NCI-H1930 (cell line): ENCODE data around the gene ARMH3.
A peak's percentile ranks its signal among the peaks of the same experiment; 100 is the strongest.

ENCODE experiments used
- DNase-seq, 2 experiments: peaks; one replicate each; lab custom pipeline; 2025; lab: John Stamatoyannopoulos, UW

Gene ARMH3

DNA sequence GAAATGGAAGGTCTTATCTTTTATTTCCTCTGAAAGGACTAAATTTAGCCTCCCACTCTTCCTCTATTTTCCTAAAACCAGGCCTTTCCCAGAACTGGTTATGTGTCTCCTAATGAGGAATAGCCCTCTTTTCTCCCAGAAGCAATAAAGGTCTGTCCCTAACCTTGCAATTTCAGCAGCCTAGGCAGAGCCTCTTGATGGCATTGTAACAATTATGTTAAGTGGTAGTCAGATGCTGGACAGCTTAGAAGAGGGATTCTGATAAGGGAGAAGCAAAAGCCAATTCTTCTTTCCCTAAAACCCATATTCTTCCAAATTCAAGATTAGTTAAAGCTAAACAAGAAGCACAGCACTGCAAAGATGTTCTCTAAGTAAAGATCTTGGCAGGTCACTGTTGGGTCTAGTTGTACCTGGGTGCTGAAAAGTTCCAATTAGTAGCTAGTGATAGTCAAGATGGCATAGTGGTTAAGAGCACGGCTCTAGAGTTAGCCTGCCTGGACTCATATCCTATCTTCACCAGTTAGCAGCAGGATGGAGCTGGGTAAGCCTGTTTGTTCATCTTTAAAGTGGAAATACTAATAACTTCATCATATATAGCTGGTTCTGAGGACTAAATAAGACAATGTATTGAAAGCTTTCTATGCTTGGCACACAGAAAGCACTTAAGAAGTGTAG, 198.0 kb downstream of the ARMH3 start:
- DNase-seq = no peak

GRCh38 chr10:101856626-101857025, 199.3 kb downstream of the ARMH3 start:
- DNase-seq = no peak

DNA sequence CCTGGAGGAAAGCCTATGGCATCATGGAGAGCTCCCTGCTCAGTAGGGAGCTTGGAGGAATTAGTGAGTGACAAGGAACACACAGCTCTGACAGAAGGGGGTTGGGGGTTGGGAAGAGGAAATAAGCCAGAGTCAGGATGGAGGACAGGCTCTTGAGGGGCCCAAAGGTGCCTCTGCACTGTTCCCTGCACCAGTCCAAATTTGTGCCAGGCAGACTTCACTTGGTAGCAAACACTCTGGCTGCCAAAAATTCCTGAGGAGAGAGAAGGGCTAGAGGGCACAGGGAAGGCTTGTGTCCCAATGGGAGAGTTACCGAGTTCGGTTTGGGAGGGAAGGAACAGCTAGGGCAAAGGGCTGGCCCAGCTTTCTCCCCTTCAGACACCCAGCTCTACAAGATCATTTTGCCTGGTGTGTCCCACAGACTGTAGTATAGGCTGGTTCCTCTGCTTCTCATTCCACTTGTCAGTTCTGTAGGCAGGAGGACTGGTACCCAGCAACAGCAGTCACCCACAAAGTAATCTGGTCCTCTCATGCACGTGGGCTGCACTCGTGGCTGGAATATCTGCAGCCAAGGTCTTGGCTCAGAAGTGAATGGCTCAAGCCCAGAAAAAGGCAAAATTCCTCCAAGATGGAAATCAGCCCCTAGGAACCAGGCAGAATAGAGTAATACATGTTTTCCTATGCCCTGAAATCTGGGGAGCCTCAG, 204.4 kb downstream of the ARMH3 start:
- DNase-seq = no peak

GRCh38 chr10:101850749-101851148, 205.2 kb downstream of the ARMH3 start:
- no peak for DNase-seq

GRCh38 chr10:101848894-101849351, 207.1 kb downstream of the ARMH3 start:
- DNase-seq = no peak

DNA sequence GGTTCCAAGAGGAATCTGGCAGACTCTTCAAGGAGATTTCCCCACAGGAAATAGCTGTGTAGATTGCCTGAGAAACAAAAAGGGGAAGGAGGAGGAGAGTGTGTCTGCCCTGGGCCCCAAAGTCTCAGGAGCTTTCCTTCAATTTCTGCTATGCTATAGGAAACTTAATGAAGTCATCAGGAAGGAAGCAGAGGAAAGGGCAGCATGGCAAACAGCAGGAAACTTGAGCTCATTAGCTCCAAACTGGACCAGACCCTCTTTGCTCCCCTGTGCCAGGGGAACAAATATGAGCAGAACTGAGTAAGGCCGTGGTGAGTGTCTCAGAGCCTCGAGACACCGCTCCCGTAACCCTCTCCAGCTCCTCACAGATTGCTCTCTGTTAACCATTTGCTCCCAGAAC, 207.6 kb downstream of the ARMH3 start:
- no peak for DNase-seq

GRCh38 chr10:101845893-101846292, 210.1 kb downstream of the ARMH3 start:
- DNase-seq = no peak

DNA sequence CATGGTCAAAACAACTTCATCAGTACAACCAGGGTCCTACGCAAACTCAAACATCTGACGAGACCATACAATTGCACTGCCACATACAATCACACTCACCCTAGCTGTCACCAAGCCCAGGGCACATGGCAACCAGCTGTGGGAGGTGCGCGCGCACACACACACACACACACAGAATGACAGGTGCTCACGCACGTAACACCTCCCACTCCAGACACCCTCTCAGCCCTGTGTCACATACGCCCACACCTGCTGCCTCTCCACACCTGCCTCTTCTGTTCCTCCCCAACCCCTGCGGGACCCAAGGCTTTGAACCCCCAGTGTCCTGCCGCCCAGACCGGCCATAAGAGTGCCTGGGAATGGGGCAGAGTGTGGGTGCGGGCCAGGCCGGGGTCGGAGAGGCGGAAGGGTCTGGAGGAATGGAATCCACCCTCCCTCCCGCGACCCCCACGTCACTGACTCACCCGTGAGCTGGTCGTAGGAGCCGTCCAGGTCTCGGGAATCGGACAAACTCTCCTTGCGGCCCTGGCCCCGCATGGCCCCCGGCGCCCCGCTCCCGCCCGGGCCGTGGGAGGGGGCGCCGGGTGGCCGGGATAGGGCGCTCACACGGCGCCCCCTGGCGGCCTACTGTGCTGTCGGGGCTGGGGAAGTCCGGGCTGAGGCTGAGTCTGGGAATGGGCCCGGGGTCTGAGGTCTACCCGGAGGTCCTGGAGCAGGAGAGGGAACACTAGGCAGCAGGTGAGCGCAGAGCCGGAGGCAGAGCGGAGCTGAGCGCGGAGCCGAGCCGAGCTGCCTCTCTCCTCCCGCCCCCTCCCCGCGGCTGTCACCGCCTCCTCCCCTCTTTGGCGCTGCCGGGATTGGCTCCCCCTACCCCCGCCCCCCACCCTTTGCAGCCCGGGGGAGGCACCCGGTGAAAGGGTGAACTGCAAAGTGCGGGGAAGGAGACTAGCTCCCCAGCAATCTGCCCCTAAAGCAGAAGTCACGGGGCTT, 212.6 kb downstream of the ARMH3 start, which contains the start of gene KCNIP2:
Gene KCNIP2 (minus strand): TSS at position 769 of the 990 bp plus-strand sequence. CDS start 232 bp downstream, at position 537.
- DNase-seq = peak; percentile 29 to 51

DNA sequence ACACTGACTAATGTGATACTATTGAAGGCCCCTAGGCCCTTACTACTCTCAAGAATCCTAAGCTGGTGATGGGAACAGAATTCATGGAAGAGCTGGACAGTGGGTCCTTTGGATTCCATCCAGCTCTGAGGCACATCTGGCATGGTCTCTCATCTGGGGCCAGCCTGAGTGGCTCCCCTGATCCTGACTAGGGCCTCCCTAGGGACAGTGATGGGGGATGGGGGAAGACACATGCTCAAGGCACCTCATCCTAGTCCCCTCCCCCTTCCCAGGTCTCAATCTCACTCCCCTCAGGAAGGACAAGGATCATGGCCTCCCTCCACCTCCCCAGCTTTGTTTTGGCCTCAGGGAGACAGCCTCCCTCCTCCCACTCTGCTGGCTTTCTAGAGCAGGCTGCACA, 214.1 kb downstream of the ARMH3 start:
- no peak for DNase-seq

- peak; percentile 18 to 60 for DNase-seq
Measured at GRCh38 chr10:101840741-101841453, 215.1 kb downstream of the ARMH3 start.

GRCh38 chr10:101840102-101840684, 215.8 kb downstream of the ARMH3 start:
- no peak for DNase-seq

- DNase-seq = peak in 1 of 2 experiments; percentile 17
Measured at GRCh38 chr10:101839416-101840063, 216.4 kb downstream of the ARMH3 start.

DNA sequence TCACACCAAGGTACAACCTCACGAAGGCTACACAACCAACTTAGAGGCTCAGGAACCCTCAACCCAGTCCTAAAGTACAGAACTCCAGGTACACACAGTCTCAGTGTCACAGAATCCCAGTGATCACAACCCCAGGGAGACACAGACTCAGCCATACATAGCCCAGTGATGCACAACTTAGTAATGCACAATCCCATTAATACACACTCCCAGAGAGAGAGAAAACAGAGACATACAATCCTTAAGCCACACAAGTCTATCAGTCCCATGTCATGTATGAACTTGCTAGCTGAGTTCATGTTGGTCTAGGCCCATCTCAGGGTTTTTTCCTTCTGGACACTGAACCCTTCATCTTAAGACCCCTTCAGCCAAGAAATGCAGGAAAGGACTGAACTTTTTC, 217.0 kb downstream of the ARMH3 start:
- no peak for DNase-seq

DNA sequence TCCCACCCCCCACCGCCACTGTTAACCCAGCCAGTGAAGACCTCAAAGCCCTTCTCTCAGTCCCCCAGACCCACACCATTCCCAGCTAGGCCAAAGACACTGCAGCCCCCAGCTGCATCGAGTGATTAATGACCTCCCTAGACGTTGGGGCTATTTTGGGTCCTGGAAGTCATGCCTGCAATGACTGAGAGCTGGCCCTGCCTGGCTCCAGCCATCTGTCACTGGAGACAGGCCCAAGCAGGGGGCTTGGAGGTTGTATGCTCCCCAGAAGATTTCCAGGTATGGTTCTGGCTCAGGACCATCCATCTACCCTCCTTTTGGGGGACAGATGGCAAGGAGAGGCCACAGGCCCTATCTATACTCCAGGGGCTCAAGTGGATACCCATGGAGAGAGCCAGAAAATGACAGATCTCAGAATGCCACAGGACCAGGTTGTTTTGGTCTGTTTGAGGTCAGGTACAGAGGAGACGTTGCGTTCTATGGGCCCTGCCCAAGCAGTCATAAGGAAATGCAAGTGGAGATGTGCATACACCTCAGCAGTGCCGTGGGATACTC, 217.5 kb downstream of the ARMH3 start:
- no peak for DNase-seq

GRCh38 chr10:101837748-101838147, 218.2 kb downstream of the ARMH3 start:
- no peak for DNase-seq

DNA sequence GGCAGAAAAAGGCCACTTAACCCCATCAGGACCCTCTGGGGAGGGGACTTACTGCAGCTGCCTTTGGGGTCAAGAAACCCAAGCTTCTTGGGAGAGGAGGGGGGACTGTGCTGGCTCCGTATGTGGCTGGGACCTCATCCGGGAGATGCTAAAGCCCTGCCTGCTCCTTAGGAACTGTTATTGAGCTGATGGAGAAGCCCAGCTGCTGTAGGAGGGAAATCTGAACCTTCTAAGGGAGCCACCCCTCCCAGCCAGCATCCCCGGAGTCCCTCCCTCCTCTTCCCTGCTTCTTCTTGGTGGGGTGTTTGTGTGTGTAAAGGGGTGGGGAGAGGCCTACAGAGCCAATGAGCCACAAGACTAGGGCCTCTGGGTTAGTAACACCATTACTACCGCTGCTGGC, 220.6 kb downstream of the ARMH3 start:
- DNase-seq = no peak

GRCh38 chr10:101834341-101834740, 221.6 kb downstream of the ARMH3 start:
- no peak for DNase-seq

- no peak for DNase-seq
Measured at GRCh38 chr10:101833466-101833865, 222.5 kb downstream of the ARMH3 start.

GRCh38 chr10:101832325-101832771, 223.6 kb downstream of the ARMH3 start:
- DNase-seq = no peak

GRCh38 chr10:101831169-101831811, 224.7 kb downstream of the ARMH3 start:
- no peak for DNase-seq
